PC-9 (cell line): ENCODE data around the gene TMEM125. TPM values are rescaled to one million over a fixed set of nuclear protein-coding genes. Genes with fewer than 3 reads are reported as not detected.

Source experiments
- BruUV-seq: library from RNA; stranded (reverse); fragments of 400-500 nt; replicated peaks from 2 replicates; lab custom pipeline; 2021; lab: Mats Ljungman, UMichigan
- CTCF ChIA-PET: fragments of 300-600 bp; sonication (Branson Sonifier 250); formaldehyde crosslinking; loops from one replicate; lab custom pipeline; 2022; ENCODE audit warnings: antibody characterized with exemption; lab: Charles Lee
- POLR2A ChIA-PET: fragments of 300-600 bp; sonication (Branson Sonifier 250); formaldehyde crosslinking; loops from one replicate; lab custom pipeline; 2022; ENCODE audit warnings: antibody characterized with exemption; ENCODE audit not compliant: unreplicated experiment; lab: Charles Lee
- DNase-seq, 2 experiments: peaks; one replicate each; pipeline versions ENCODE4 v3.0.0 to v3.0.0-alpha.2; 2015 to 2022; ENCODE audit warnings: mixed read lengths in 1 of 2
- H2AFZ ChIP-seq: fragments of 200-600 bp; sonication (generic); 2 replicates; pipeline ENCODE4 v1.8.1; 2017; ENCODE audit warnings: antibody characterized with exemption
- H3F3A ChIP-seq: fragments of 200-600 bp; sonication (generic); 2 replicates; pipeline ENCODE4 v1.8.1; 2017; ENCODE audit warnings: antibody characterized with exemption, mild to moderate bottlenecking, low read depth; ENCODE audit not compliant: insufficient read depth
- H3K27ac ChIP-seq: fragments of 200-600 bp; sonication (generic); 2 replicates; pipeline ENCODE4 v1.6.1; 2016; ENCODE audit warnings: mixed run types
- H3K27me3 ChIP-seq: fragments of 200-600 bp; sonication (generic); 2 replicates; pipeline ENCODE4 v1.6.1; 2016; ENCODE audit warnings: low read depth, mixed run types; ENCODE audit not compliant: insufficient read depth
- H3K36me3 ChIP-seq: fragments of 200-600 bp; sonication (generic); 2 replicates; pipeline ENCODE4 v1.6.1; 2016; ENCODE audit warnings: low read depth, mixed run types
- H3K4me1 ChIP-seq: fragments of 200-600 bp; sonication (generic); replicated peaks from 2 replicates; pipeline ENCODE4 v1.6.1; 2016; ENCODE audit warnings: mixed run types; ENCODE audit not compliant: insufficient read depth
- H3K4me2 ChIP-seq: fragments of 200-600 bp; sonication (generic); 2 replicates; pipeline ENCODE4 v1.6.1; 2017; ENCODE audit warnings: mixed run types
- H3K4me3 ChIP-seq: fragments of 200-600 bp; sonication (generic); 2 replicates; pipeline ENCODE4 v1.6.1; 2016; ENCODE audit warnings: mixed run types
- H3K79me2 ChIP-seq: fragments of 200-600 bp; sonication (generic); 2 replicates; pipeline ENCODE4 v1.6.1; 2017; ENCODE audit warnings: low read depth, mixed run types
- H3K9me2 ChIP-seq: fragments of 200-600 bp; sonication (generic); 2 replicates; pipeline ENCODE4 v1.8.1; 2017; ENCODE audit warnings: mild to moderate bottlenecking; ENCODE audit not compliant: insufficient read depth
- H3K9me3 ChIP-seq: fragments of 200-600 bp; sonication (generic); 2 replicates; pipeline ENCODE4 v1.8.1; 2016; ENCODE audit warnings: low read depth; ENCODE audit not compliant: insufficient read depth
- H4K20me1 ChIP-seq: fragments of 200-600 bp; sonication (generic); 2 replicates; pipeline ENCODE4 v1.8.1; 2017; ENCODE audit not compliant: insufficient read depth
- CTCF ChIP-seq: fragments of 200-600 bp; sonication (generic); conservative IDR thresholded peaks from 2 replicates; pipeline ENCODE4 v1.6.1; 2017; ENCODE audit warnings: mixed run types, antibody characterized with exemption, mild to moderate bottlenecking, moderate library complexity
- EZH2 ChIP-seq: fragments of 200-600 bp; sonication (generic); IDR thresholded peaks from 2 replicates; pipeline ENCODE4 v1.8.0; 2017; ENCODE audit warnings: antibody characterized with exemption, low read depth
- intact Hi-C: fragments of 100-400 bp; cut with micrococcal nuclease; formaldehyde crosslinking; loops from one replicate; pipeline ENCODE4 v1.10.0; 2022; ENCODE audit not compliant: unreplicated experiment
- total RNA-seq: library from RNA; stranded (reverse); gene quantifications from 2 replicates; pipeline ENCODE4 v1.2.3, GENCODE V29; 2021

The TMEM125 gene
- total RNA-seq, 1 experiment from 2014 or later, result 55.6 TPM

DNA sequence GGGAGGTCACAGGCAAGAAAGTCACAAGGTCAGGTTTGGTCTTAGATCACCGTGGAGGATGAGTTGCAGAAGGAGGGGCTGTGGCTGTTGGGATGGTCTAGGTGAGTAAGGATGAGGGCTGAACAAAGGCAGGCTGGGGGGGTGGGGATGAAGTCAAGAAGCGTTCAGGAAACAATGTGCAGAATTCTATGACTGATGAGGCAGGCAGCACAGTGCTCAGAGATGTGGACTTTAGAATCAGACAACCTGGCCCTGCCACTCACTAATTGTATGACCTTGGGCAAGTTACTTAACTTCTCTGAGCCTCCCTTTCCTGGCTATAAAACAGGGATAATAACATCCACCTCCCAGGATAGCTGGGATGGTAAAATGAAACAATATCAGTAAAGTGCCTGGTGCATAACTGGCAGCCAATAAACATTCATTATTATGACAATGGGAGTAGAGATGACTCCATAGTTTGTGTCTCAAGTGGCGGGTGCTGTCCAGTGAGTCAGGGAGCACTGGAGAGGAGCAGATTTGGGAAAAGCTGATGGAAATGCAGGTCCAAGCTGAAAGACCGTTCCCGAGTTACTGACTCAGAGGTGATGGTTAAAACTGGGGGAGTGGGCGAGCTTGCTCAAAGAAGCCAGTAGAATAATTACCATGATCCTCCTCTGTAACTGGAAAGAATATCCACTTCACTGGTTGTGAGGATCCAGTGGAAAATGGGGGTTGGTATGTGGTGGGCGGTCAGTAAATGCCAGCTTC is 33.1 kb downstream of the TMEM125 start:
- CTCF ChIA-PET, result no interaction called here
- POLR2A ChIA-PET, result interaction anchor here (0.6 kb wide), 1 partner anchor 11 kb away, joined by 6 read pairs; no protein-coding TSS in a partner anchor
- BruUV-seq, result no TSS peak

DNA sequence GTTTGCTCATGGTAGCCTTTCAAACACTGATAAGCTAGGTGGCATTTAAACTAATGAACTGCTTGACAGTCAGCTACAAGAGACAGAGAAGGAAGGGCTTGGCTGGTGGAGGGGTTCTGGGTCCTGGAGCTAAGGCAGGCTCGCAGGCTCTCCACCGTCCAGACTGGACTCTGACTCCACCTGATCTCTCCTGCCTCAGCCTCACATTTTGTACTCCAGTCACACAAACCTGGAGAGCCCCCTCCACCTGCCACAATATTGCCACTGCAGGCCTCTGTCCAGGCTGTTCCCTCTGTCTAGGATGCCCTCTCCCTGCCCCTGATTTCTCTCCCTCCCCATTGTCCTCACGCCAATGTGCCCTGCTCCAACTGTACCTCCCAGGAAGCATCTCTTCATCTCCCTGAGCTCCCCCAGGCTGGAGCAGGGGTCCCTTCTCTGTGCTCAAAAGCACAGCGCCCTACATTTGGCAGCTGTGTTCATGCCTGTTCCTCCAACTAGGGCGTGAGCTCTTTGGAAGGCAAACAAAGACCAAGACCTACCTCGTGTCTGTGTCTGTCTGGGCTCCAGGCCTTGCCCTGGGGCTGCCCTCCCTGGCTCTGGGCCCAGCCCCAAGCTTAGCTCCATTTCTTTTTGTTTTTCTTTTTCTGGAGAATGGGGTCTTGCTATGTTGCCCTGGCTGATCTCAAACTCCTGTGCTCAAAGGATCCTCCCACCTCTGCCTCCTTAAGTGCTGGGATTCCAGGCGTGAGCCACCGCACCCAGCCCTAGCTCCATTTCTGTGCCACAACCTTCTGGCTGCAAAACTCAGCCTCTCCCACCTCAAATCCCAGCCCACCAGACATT is 33.9 kb downstream of the TMEM125 start:
- Histone ChIP-seq H3K27me3 (no peaks in the 10 kb centered on the region), H3K36me3 (no peaks in the 10 kb centered on the region), H3K4me2 (no peak overlapping the region), H3K79me2 (no peaks in the 10 kb centered on the region), H3K9me3 (no peaks in the 10 kb centered on the region), H3F3A (no peaks in the 10 kb centered on the region), H3K9me2 (no peaks in the 10 kb centered on the region), H4K20me1 (no peaks in the 10 kb centered on the region), H3K27ac (no peak overlapping the region), H3K4me3 (no peak overlapping the region), H3K4me1 (no peaks in the 10 kb centered on the region), H2AFZ (no peak overlapping the region)
- TF ChIP-seq CTCF (no peak), EZH2 (no peak)
- intact Hi-C loops, result no loop called here
- POLR2A ChIA-PET, result interaction anchor here (0.5 kb wide), 1 partner anchor 32 kb away, joined by 4 read pairs; no protein-coding TSS in a partner anchor
- CTCF ChIA-PET, result no interaction called here
- no peak for DNase-seq
- BruUV-seq, result no TSS peak

More for the DNA sequence above, 33.1 kb downstream of the TMEM125 start:
- TF ChIP-seq EZH2, result no peak
- no peak for TF ChIP-seq CTCF
- H3K4me3 ChIP-seq, result no peak overlapping the region
- DNase-seq, result no peak
- no peak overlapping the region for H3K27ac ChIP-seq
- H3K27me3 ChIP-seq, result no peaks in the 10 kb centered on the region
- no peaks in the 10 kb centered on the region for H3K79me2 ChIP-seq
- H3K4me1 ChIP-seq, result no peaks in the 10 kb centered on the region
- H3K9me2 ChIP-seq, result no peaks in the 10 kb centered on the region
- H3K4me2 ChIP-seq, result no peak overlapping the region
- no peaks in the 10 kb centered on the region for H3K36me3 ChIP-seq
- intact Hi-C loops, result no loop called here
- no peaks in the 10 kb centered on the region for H4K20me1 ChIP-seq
- no peak overlapping the region for H2AFZ ChIP-seq
- no peaks in the 10 kb centered on the region for H3F3A ChIP-seq
- no peaks in the 10 kb centered on the region for H3K9me3 ChIP-seq

DNA sequence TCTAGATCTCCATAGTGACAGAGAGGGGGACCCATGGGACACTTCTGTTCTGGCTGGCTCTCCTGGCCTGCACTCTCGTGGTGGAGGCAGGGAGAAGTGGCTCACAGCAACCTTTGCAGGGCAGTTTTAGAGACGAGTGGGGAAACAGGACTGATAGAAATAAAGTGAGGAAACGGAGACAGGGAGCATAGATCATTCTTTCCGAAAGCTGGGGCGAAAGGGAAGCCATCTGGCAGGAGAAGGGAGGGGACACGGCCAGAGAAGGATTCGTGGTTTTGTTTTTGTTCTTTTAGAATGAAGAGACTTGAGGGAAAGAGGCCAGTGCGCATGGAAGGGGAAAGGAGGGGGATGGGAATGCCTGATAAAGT is 34.5 kb downstream of the TMEM125 start:
- BruUV-seq, result no TSS peak
- no peaks in the 10 kb centered on the region for H4K20me1 ChIP-seq
- no peaks in the 10 kb centered on the region for H3K79me2 ChIP-seq
- no peak for TF ChIP-seq CTCF
- no peak overlapping the region for H3K4me2 ChIP-seq
- no peaks in the 10 kb centered on the region for H3K27me3 ChIP-seq
- no peak for DNase-seq
- POLR2A ChIA-PET, result no interaction called here
- H2AFZ ChIP-seq, result no peak overlapping the region
- no peaks in the 10 kb centered on the region for H3F3A ChIP-seq
- no peaks in the 10 kb centered on the region for H3K4me1 ChIP-seq
- no peaks in the 10 kb centered on the region for H3K9me3 ChIP-seq
- H3K27ac ChIP-seq, result no peak overlapping the region
- CTCF ChIA-PET, result no interaction called here
- H3K4me3 ChIP-seq, result no peak overlapping the region
- intact Hi-C loops, result no loop called here
- H3K36me3 ChIP-seq, result no peaks in the 10 kb centered on the region
- H3K9me2 ChIP-seq, result no peaks in the 10 kb centered on the region
